GM19238 (cell line): ENCODE data around the gene TMCC3.
"Not testable (repeated sequence)": the region's sequence is repeated elsewhere in the genome, so short reads cannot be mapped to it uniquely, and the experiment has no call there.

ENCODE experiments used
- DNase-seq: peaks from one replicate; pipeline ENCODE4 v3.0.0; 2011; ENCODE audit warnings: low spot score; ENCODE audit not compliant: insufficient read length

TMCC3 gene

GRCh38 chr12:94604366-94604698 is 46.0 kb downstream of the TMCC3 start:
- DNase-seq: no peak

GRCh38 chr12:94603434-94604365 is 46.7 kb downstream of the TMCC3 start:
- DNase-seq: no peak

GRCh38 chr12:94602024-94602423 is 48.3 kb downstream of the TMCC3 start:
- no peak for DNase-seq

- DNase-seq: not testable (repeated sequence)
Observed at GRCh38 chr12:94601307-94601706, 49.0 kb downstream of the TMCC3 start.

- DNase-seq: no peak
Observed at GRCh38 chr12:94599189-94599588, 51.2 kb downstream of the TMCC3 start.

GRCh38 chr12:94597268-94597667 is 53.1 kb downstream of the TMCC3 start:
- no peak for DNase-seq

GRCh38 chr12:94596596-94596995 is 53.8 kb downstream of the TMCC3 start:
- DNase-seq: no peak

GRCh38 chr12:94595152-94595551 is 55.2 kb downstream of the TMCC3 start:
- no peak for DNase-seq

- DNase-seq: no peak
Observed at GRCh38 chr12:94594443-94594825, 55.9 kb downstream of the TMCC3 start.

GRCh38 chr12:94593822-94594442 is 56.4 kb downstream of the TMCC3 start:
- DNase-seq: peak; percentile 9

- DNase-seq: not testable (repeated sequence)
Observed at GRCh38 chr12:94592723-94593122, 57.6 kb downstream of the TMCC3 start.

- no peak for DNase-seq
Observed at GRCh38 chr12:94592080-94592479, 58.3 kb downstream of the TMCC3 start.

GRCh38 chr12:94590428-94590827 is 59.9 kb downstream of the TMCC3 start:
- no peak for DNase-seq

- DNase-seq: no peak
Observed at GRCh38 chr12:94589591-94590001, 60.8 kb downstream of the TMCC3 start.

GRCh38 chr12:94588346-94588745 is 62.0 kb downstream of the TMCC3 start:
- DNase-seq: no peak

- DNase-seq: no peak
Observed at GRCh38 chr12:94587266-94588241, 62.8 kb downstream of the TMCC3 start.

- no peak for DNase-seq
Observed at GRCh38 chr12:94586589-94587259, 63.6 kb downstream of the TMCC3 start.

- no peak for DNase-seq
Observed at GRCh38 chr12:94585626-94586025, 64.7 kb downstream of the TMCC3 start.

- no peak for DNase-seq
Observed at GRCh38 chr12:94584377-94584776, 66.0 kb downstream of the TMCC3 start.

- no peak for DNase-seq
Observed at GRCh38 chr12:94582591-94582990, 67.8 kb downstream of the TMCC3 start.
